HG02642 (cell line): ENCODE measurements around the gene UBAP2.

Source experiments
- ATAC-seq: cut with Tn5 transposase; IDR thresholded peaks from one replicate; pipeline ENCODE4 v1.9.1; 2021; ENCODE audit warnings: mild to moderate bottlenecking; ENCODE audit not compliant: unreplicated experiment, poor library complexity

The UBAP2 gene

DNA sequence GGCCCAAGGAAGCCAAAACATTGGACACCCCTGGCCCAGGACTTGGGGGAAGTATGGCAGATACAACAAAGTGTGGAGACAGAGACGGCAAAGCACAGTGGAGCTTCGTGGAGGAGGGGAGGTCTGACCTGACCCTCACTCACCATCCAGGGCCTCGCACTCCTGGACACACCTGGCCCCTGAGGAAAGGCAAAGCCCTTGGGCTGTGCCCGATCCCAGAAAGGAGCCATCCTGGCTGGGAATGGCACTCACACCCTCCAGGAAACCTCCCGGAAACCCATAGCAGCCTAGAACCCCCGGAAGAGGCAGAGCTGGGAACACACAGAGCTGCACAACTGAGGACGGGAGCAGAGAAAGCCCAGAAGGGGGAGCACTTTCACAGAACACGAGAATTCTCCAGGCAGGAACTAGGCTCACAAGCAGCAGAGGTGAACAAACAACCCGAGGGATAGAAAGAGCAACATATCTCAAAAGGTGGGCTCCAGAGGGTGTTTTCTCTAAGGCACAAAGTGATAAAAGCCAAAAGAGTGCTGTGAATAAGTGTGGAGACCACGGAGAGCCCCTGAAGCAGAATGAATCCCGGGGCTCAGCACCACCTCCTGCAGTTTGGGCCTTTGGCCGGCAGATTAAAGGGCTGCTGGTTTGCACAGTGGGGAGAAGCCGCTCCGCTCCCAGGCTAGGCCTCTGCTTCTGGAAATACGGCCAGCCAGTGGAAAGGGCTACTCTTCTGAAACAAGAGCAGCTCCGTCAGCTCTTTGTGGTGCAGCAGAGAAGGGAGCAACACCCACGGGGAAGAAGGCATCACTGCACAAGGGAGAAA, 123.5 kb downstream of the UBAP2 start:
- no peak for ATAC-seq

DNA sequence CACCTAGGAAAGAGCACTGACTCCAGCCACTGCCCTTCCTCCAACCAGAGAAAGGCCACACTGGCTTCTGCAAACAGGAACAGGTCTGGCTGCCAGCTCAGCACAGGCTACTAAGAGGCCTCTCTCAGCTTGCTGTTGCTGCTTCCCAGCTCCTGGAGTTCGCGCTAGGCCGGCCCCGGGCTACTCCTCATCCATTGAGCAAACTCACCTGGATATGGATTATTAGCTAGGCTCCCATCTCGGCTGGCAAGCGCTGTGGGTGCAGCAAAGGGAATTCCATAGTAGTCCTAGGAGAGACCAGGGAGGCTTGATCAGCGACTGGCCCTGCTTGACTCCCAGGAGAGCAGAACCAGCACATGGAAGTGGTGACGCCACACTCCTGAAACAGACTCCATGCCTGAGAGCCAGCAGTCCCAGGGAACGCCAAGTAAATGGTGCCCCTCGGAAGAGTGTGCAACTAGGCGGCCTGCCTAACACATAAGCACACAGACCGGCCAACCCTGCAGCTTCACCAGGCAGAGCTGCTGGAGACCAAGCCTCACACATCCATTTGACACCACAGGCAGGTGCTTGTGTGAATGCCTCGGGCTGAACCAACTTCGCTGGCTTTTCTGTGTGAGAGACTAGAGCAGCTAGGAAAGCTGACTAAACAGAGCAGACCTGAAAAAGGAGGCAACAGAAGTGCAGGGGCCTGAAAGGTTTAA, 124.5 kb downstream of the UBAP2 start:
- ATAC-seq, result no peak

DNA sequence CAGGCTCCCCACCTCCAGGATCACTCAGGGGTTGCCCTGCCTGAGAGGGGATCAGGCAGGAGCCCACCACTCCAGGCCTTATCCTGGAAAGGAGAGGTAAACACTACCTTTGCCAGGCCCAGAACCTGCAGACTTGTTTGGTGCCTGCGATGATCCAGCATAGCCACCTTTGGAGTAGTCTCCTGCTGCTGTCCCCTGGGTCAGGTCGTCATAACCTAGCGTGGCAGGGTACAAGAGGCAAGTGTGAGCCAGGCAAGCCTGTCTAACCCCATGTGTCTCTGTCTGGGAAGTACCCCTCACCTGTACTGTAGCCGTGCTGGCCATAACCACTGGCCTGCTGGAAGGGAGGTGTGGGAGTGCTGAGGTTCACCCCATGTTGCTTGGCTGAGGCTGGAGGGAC, 125.6 kb downstream of the UBAP2 start:
- ATAC-seq, result no peak

DNA sequence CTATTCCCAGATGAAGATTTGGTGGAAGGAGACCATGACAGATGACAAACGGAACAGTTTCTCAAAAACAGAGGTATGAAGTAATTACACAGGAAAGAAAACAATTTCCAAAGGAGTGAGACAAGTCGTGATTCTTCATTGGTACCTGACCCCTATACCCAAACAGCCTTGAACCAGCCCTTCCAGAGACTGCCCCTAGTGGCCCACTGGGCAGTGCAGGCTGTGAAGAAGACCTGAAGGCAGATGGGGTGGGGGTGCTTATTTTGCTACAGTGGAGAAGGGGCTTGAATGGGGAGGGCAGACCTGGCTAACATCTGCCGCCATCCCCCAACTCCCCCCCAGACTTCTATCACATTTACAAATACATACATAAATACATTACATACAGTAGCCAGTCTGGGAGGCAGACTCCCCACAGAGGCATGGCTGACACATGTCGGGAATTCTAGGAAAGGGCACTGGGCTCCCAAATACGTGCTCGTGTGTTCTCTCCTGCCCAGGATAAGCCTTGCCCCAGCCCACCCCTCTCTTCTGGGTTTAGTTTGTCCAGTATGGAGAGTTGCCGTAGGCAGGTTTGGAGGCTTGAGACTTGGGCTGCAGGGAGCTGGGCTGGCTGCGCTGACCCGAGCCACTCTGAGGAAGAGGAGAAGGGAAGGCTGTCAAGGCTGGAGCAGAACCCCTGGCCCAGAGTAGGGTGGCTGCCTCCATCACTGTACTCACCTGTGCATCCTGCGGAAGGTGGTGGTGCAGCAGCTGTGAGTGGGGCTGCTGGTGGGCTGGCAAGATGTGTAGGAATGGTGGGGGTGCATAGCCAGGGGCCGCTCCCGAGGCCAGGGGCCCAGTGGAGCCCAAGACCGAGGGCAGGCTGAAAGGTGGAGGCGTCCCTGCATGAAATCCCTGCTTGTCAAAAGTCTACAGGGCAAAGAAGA, 126.5 kb downstream of the UBAP2 start:
- no peak for ATAC-seq

DNA sequence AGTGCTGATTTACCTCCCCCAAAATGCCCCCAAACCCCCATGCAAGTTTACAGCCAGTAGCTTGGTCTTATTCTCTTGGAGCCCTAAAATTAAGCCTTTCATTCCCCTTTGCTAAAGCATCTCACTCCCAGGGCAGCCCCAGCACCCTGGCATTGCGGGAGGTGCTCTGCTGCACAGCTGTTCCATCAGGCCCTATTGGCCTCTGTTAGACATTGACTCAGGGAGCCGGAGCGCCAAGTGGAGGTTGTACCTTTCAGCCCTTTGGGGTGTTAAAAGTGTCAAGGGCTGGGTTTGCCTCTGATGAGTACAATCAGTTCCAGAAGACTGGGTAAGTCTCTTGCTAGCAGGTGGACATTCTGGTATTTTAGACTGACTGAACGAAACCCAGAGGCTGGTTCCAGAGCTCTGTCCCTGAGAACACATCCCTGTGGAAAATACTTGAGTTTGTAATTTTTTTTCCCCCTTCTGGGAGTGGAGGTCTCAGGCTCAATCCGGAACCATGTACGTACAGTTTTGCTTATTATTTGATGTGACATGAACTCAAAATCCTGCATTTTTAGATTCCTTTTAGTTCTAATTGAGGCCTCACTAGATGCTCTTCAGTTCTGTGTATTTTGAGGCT, 129.3 kb downstream of the UBAP2 start:
- no peak for ATAC-seq

- ATAC-seq, result no peak
Measured at GRCh38 chr9:33917036-33917435, 131.7 kb downstream of the UBAP2 start.

DNA sequence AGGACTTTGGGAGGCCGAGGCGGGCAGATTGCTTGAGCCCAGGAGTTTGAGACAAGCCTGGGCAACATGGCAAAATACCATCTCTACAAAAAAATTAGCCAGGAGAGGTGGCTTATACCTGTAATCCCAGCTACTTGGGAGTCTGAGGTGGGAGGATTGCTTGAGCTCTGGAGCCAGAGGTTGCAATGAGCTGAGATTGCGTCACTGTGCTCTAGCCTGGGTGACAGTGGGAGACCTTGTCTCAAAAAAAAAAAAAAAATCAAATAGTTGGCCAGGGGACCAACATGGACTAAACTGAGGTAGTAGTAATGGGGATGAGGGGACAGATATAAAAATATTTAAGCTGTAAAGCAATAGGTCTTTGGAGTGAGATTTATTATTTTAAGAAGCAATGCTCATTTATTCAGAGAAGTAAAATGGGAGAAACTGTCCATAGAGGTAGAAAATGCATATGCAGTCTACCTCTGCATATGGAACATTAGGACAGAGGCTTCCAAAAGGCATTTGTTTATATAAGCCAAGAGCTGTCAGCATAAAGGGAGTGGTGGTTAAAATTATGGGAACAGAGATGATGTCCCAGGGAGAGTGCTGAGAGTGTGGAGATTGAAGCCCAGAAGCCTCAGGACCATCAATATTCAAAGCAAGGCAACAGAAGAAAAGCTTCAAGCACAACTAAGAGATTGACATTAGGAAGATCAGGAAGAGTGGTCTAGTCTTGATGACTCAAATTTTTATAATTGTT, 133.6 kb downstream of the UBAP2 start:
- no peak for ATAC-seq

- no peak for ATAC-seq
Measured at GRCh38 chr9:33913541-33913940, 135.1 kb downstream of the UBAP2 start.

- no peak for ATAC-seq
Measured at GRCh38 chr9:33908749-33909148, 139.9 kb downstream of the UBAP2 start.

- ATAC-seq, result no peak
Measured at GRCh38 chr9:33908114-33908513, 140.6 kb downstream of the UBAP2 start.

GRCh38 chr9:33907347-33907746, 141.3 kb downstream of the UBAP2 start:
- no peak for ATAC-seq

DNA sequence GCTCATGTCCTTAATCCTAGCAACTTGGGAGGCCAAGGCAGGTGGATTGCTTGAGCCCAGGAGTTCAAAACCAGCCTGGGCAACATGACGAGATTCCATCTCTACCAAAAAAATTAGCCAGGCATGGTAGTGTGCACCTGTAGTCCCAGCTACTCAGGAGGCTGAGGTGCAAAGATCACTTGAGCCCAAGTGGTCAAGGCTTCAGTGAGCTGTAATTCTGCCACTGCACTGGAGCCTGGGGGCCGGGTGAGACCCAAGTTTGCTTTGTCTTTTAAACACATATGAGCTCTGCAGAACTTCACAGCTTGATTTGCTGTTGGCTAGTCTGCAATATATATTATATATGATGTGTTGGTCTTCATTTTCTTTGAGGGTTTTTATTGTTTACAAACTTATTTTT, 141.9 kb downstream of the UBAP2 start:
- ATAC-seq, result no peak

GRCh38 chr9:33905137-33905536, 143.6 kb downstream of the UBAP2 start:
- no peak for ATAC-seq

- ATAC-seq, result no peak
Measured at GRCh38 chr9:33903157-33903780, 145.4 kb downstream of the UBAP2 start.

GRCh38 chr9:33894316-33894715, 154.4 kb downstream of the UBAP2 start:
- no peak for ATAC-seq

DNA sequence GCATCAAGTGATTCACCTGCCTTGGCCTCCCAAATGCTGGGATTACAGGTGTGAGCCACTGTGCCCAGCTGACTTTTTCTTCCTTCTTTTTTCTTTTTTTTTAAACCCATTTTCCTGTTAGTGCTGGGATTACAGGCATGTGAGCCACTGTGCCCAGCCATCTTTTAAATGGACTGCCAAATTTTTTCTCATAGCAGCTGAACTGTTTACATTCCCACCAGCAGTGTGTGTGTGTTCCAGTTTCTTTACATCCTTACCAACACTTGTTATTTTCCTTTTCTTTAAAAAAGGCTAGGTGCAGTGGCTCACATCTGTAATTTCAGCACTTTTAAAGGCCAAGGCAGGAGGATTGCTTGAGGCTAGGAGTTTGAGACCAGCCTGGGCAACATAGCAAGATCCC, 154.8 kb downstream of the UBAP2 start:
- ATAC-seq, result no peak

- ATAC-seq, result no peak
Measured at GRCh38 chr9:33885948-33886347, 162.7 kb downstream of the UBAP2 start.

- no peak for ATAC-seq
Measured at GRCh38 chr9:33884856-33885701, 163.6 kb downstream of the UBAP2 start.
